PC-9 (cell line): Measurements from ENCODE around the gene CXCL17. TPM values are rescaled to one million over a fixed set of nuclear protein-coding genes. Genes with fewer than 3 reads are reported as not detected.

Experiments
- Bru-seq: library from RNA; stranded (reverse); fragments of 400-500 nt; gene quantifications from one replicate; lab custom pipeline; 2021; lab: Mats Ljungman, UMichigan
- BruChase-seq, 2 experiments: library from RNA; stranded (reverse); fragments of 400-500 nt; gene quantifications; one replicate each; lab custom pipeline; 2021; lab: Mats Ljungman, UMichigan
- BruUV-seq: library from RNA; stranded (reverse); fragments of 400-500 nt; replicated peaks from 2 replicates; lab custom pipeline; 2021; lab: Mats Ljungman, UMichigan
- CTCF ChIA-PET: fragments of 300-600 bp; sonication (Branson Sonifier 250); formaldehyde crosslinking; loops from one replicate; lab custom pipeline; 2022; ENCODE audit warnings: antibody characterized with exemption; lab: Charles Lee
- POLR2A ChIA-PET: fragments of 300-600 bp; sonication (Branson Sonifier 250); formaldehyde crosslinking; loops from one replicate; lab custom pipeline; 2022; ENCODE audit warnings: antibody characterized with exemption; ENCODE audit not compliant: unreplicated experiment; lab: Charles Lee
- DNase-seq, 2 experiments: peaks; one replicate each; pipeline versions ENCODE4 v3.0.0 to v3.0.0-alpha.2; 2015 to 2022; ENCODE audit warnings: mixed read lengths in 1 of 2
- H2AFZ ChIP-seq: fragments of 200-600 bp; sonication (generic); 2 replicates; pipeline ENCODE4 v1.8.1; 2017; ENCODE audit warnings: antibody characterized with exemption
- H3F3A ChIP-seq: fragments of 200-600 bp; sonication (generic); 2 replicates; pipeline ENCODE4 v1.8.1; 2017; ENCODE audit warnings: antibody characterized with exemption, mild to moderate bottlenecking, low read depth; ENCODE audit not compliant: insufficient read depth
- H3K27ac ChIP-seq: fragments of 200-600 bp; sonication (generic); 2 replicates; pipeline ENCODE4 v1.6.1; 2016; ENCODE audit warnings: mixed run types
- H3K27me3 ChIP-seq: fragments of 200-600 bp; sonication (generic); 2 replicates; pipeline ENCODE4 v1.6.1; 2016; ENCODE audit warnings: low read depth, mixed run types; ENCODE audit not compliant: insufficient read depth
- H3K36me3 ChIP-seq: fragments of 200-600 bp; sonication (generic); 2 replicates; pipeline ENCODE4 v1.6.1; 2016; ENCODE audit warnings: low read depth, mixed run types
- H3K4me1 ChIP-seq: fragments of 200-600 bp; sonication (generic); replicated peaks from 2 replicates; pipeline ENCODE4 v1.6.1; 2016; ENCODE audit warnings: mixed run types; ENCODE audit not compliant: insufficient read depth
- H3K4me2 ChIP-seq: fragments of 200-600 bp; sonication (generic); 2 replicates; pipeline ENCODE4 v1.6.1; 2017; ENCODE audit warnings: mixed run types
- H3K4me3 ChIP-seq: fragments of 200-600 bp; sonication (generic); 2 replicates; pipeline ENCODE4 v1.6.1; 2016; ENCODE audit warnings: mixed run types
- H3K79me2 ChIP-seq: fragments of 200-600 bp; sonication (generic); 2 replicates; pipeline ENCODE4 v1.6.1; 2017; ENCODE audit warnings: low read depth, mixed run types
- H3K9me2 ChIP-seq: fragments of 200-600 bp; sonication (generic); 2 replicates; pipeline ENCODE4 v1.8.1; 2017; ENCODE audit warnings: mild to moderate bottlenecking; ENCODE audit not compliant: insufficient read depth
- H3K9me3 ChIP-seq: fragments of 200-600 bp; sonication (generic); 2 replicates; pipeline ENCODE4 v1.8.1; 2016; ENCODE audit warnings: low read depth; ENCODE audit not compliant: insufficient read depth
- H4K20me1 ChIP-seq: fragments of 200-600 bp; sonication (generic); 2 replicates; pipeline ENCODE4 v1.8.1; 2017; ENCODE audit not compliant: insufficient read depth
- EZH2 ChIP-seq: fragments of 200-600 bp; sonication (generic); IDR thresholded peaks from 2 replicates; pipeline ENCODE4 v1.8.0; 2017; ENCODE audit warnings: antibody characterized with exemption, low read depth
- intact Hi-C: fragments of 100-400 bp; cut with micrococcal nuclease; formaldehyde crosslinking; loops from one replicate; pipeline ENCODE4 v1.10.0; 2022; ENCODE audit not compliant: unreplicated experiment
- long read RNA-seq: library from polyadenylated mRNA; stranded (forward); transcript quantifications from one replicate; pipeline ENCODE4 v2.0.0, GENCODE V29; 2022
- total RNA-seq: library from RNA; stranded (reverse); gene quantifications from 2 replicates; pipeline ENCODE4 v1.2.3, GENCODE V29; 2021
- TF ChIP-seq, protein P1 (sequence below): fragments of 200-600 bp; sonication (generic); conservative IDR thresholded peaks from 2 replicates; pipeline ENCODE4 v1.6.1; 2017; ENCODE audit warnings: mixed run types, antibody characterized with exemption, mild to moderate bottlenecking, moderate library complexity

Gene CXCL17, protein sequence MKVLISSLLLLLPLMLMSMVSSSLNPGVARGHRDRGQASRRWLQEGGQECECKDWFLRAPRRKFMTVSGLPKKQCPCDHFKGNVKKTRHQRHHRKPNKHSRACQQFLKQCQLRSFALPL
- total RNA-seq (0.41 TPM in 1 of 2 replicates, not detected in the other), Bru-seq, nascent RNA (percentile 10 among the genes with signal in this experiment), BruChase-seq, experiment 1, labeled RNA remaining after a 2-hour chase (percentile 10 among the genes with signal in this experiment), BruChase-seq, experiment 2, labeled RNA remaining after a 6-hour chase (percentile 9 among the genes with signal in this experiment)
- long read RNA-seq, partial matches to known transcripts: 0 of 1 reads
- long read RNA-seq, other reads (novel, unspliced or antisense): 0 of 1 reads

DNA sequence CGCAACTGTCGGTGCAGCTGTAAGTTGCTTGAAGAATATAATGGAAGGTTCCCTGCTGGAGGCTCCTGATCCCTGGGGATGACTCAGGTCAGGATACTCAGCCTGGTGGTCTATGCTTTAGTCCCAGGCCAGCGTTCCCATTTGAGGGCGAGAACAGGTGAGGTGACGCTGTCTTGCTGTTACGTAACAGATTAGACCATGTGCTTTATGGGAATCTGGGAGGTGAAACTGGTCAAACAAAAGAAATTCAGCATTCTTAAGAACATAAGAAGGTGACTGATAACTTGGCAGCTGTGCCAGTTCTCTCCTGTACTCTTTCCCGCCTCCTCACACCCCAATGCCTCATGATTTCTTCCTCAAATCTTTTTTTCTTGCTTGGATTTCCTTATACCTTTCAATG, at the start of gene CXCL17:
Gene CXCL17, minus strand, starts transcription at position 114 of the 400 bp plus-strand sequence. CDS start 114 bp downstream, outside the sequence.
- H3K4me3 ChIP-seq: no peak within 1 kb of the TSS
- POLR2A ChIA-PET: no interaction called here

DNA sequence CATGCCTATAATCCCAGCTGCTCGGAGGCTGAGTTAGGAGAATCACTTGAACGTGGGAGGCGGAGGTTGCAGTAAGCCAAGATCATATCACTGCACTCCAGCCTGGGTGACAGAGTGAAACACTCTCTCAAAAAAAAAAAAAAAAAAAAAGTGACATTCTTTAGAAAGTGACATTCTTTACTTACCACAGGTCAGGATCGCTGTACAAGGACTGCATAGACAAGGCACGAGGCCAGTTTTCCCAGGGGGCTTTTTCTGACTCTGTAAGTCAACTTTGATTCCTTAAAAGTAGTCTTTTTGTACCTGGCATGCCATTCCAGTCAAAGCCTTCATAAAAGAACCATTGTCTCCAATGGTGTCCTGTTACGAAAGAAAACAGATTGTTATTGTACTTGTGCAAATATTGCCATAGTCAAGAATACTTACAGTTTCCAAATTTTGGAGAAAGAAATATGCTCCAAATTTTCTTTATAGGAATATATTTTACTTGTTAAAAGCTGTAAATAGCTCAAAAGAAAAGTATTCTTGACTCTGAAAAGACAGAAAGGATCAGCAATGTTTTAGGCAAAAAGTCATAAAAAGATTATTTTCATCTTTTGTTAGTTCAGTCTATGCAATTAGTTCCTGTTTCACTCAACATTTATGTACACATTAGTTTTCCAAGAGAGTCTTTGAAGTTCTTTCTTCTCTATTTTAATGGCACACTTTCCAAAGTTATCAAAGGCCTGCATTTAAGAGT, 46.2 kb upstream of the CXCL17 start:
- Histone ChIP-seq H3K4me1 (peaks cover 23% of the 10 kb centered on the region), H3K36me3 (no peaks in the 10 kb centered on the region), H3K4me3 (no peak overlapping the region), H3K27me3 (no peaks in the 10 kb centered on the region), H3K9me2 (no peaks in the 10 kb centered on the region), H3K9me3 (no peaks in the 10 kb centered on the region), H3K79me2 (no peaks in the 10 kb centered on the region), H3F3A (peaks cover 14% of the 10 kb centered on the region; the same call in 1 of the 2 replicates), H4K20me1 (no peaks in the 10 kb centered on the region), H3K4me2 (peak overlapping the region; percentile 21), H3K27ac (peak overlapping the region; percentile 17), H2AFZ (no peak overlapping the region)
- no peak for TF ChIP-seq EZH2
- TF ChIP-seq, protein P1, sequence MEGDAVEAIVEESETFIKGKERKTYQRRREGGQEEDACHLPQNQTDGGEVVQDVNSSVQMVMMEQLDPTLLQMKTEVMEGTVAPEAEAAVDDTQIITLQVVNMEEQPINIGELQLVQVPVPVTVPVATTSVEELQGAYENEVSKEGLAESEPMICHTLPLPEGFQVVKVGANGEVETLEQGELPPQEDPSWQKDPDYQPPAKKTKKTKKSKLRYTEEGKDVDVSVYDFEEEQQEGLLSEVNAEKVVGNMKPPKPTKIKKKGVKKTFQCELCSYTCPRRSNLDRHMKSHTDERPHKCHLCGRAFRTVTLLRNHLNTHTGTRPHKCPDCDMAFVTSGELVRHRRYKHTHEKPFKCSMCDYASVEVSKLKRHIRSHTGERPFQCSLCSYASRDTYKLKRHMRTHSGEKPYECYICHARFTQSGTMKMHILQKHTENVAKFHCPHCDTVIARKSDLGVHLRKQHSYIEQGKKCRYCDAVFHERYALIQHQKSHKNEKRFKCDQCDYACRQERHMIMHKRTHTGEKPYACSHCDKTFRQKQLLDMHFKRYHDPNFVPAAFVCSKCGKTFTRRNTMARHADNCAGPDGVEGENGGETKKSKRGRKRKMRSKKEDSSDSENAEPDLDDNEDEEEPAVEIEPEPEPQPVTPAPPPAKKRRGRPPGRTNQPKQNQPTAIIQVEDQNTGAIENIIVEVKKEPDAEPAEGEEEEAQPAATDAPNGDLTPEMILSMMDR: no peak
- POLR2A ChIA-PET: no interaction called here
- intact Hi-C loops: no loop called here
- DNase-seq: peak; percentile 63 to 93
- no TSS peak for BruUV-seq
- CTCF ChIA-PET: interaction anchor here (0.8 kb wide), 1 partner anchor 22 kb away, joined by 3 read pairs; no protein-coding TSS in a partner anchor

More for the DNA sequence above, at the start of gene CXCL17:
- H3K27ac ChIP-seq: peak within 1 kb of the TSS; percentile 89
- no peak within 1 kb of the TSS; the same call in 1 of the 2 replicates for H2AFZ ChIP-seq
- H3K27me3 ChIP-seq: no peaks in the 10 kb centered on the region
- no peaks in the 10 kb centered on the region for H3K9me2 ChIP-seq
- intact Hi-C loops: no loop called here
- no peaks in the 10 kb centered on the region for H3K36me3 ChIP-seq
- H4K20me1 ChIP-seq: no peaks in the 10 kb centered on the region
- peaks cover 35% of the 10 kb centered on the region for H3F3A ChIP-seq
- TF ChIP-seq EZH2: no peak
- TF ChIP-seq, protein P1: no peak
- no peaks in the 10 kb centered on the region for H3K9me3 ChIP-seq
- H3K79me2 ChIP-seq: no peaks in the 10 kb centered on the region
- CTCF ChIA-PET: no interaction called here
- no TSS peak for BruUV-seq
- peaks cover 62% of the 10 kb centered on the region for H3K4me1 ChIP-seq
- DNase-seq: peak in 1 of 2 experiments; percentile 86
- H3K4me2 ChIP-seq: peak within 1 kb of the TSS; percentile 71

DNA sequence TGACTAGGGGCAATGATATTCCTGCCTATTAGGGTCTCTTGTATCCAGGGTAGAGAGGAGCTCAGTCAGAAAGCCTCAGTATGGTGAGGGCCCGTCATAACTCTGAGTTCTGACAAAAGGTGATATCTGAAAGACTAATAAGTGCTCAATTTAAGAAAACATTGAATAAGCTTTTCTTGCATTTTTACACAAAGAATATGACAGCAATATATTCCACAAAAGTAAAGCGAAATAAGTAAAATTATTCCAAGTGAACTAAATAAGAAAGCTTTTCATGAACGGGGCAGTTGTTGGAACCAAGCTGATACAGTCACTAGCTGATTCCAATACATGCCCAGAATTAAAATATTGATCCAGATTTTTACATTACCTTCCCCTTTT, 45.0 kb upstream of the CXCL17 start:
- Histone ChIP-seq H3K27ac (no peak overlapping the region), H3K4me3 (no peak overlapping the region), H3F3A (peaks cover 14% of the 10 kb centered on the region; the same call in 1 of the 2 replicates), H3K4me2 (no peak overlapping the region), H3K9me3 (no peaks in the 10 kb centered on the region), H3K79me2 (no peaks in the 10 kb centered on the region), H3K27me3 (no peaks in the 10 kb centered on the region), H4K20me1 (no peaks in the 10 kb centered on the region), H3K36me3 (no peaks in the 10 kb centered on the region), H3K4me1 (peaks cover 23% of the 10 kb centered on the region), H2AFZ (no peak overlapping the region), H3K9me2 (no peaks in the 10 kb centered on the region)
- no TSS peak for BruUV-seq
- CTCF ChIA-PET: no interaction called here
- no peak for TF ChIP-seq EZH2
- TF ChIP-seq, protein P1: no peak
- POLR2A ChIA-PET: no interaction called here
- DNase-seq: no peak
- intact Hi-C loops: no loop called here
